H9 (cell line): ENCODE data around the gene VEGFA. TPM values are rescaled to one million over a fixed set of nuclear protein-coding genes. Genes with fewer than 3 reads are reported as not detected.

Experiments
- DNase-seq: peaks from one replicate; pipeline ENCODE4 v3.0.0-alpha.2; 2017
- H2AFZ ChIP-seq: one replicate; pipeline ENCODE4 v1.6.1; 2013; ENCODE audit warnings: mild to moderate bottlenecking, low read length, control low read depth, moderate library complexity
- H2AK5ac ChIP-seq: 2 replicates; pipeline ENCODE4 v1.6.1; 2013; ENCODE audit warnings: low read length, control low read depth, mixed read lengths; ENCODE audit not compliant: insufficient read length
- H2BK120ac ChIP-seq: one replicate; pipeline ENCODE4 v1.6.1; 2013; ENCODE audit warnings: low read depth, mild to moderate bottlenecking, low read length, control low read depth, inconsistent platforms; ENCODE audit not compliant: poor library complexity, severe bottlenecking
- H2BK12ac ChIP-seq: 2 replicates; pipeline ENCODE4 v1.6.1; 2013; ENCODE audit warnings: low read length, control low read depth, mixed read lengths, low read depth; ENCODE audit not compliant: insufficient read length
- H2BK15ac ChIP-seq: 2 replicates; pipeline ENCODE4 v1.6.1; 2013; ENCODE audit warnings: low read depth, low read length, control low read depth
- H2BK20ac ChIP-seq: one replicate; pipeline ENCODE4 v1.6.1; 2013; ENCODE audit warnings: low read depth, mild to moderate bottlenecking, low read length, control low read depth, inconsistent platforms; ENCODE audit not compliant: poor library complexity, severe bottlenecking
- H2BK5ac ChIP-seq: 2 replicates; pipeline ENCODE4 v1.6.1; 2013; ENCODE audit warnings: low read length, control low read depth, mixed read lengths; ENCODE audit not compliant: insufficient read length
- H3K14ac ChIP-seq: 2 replicates; pipeline ENCODE4 v1.6.1; 2013; ENCODE audit warnings: low read length, control low read depth; ENCODE audit not compliant: insufficient read depth
- H3K18ac ChIP-seq: 2 replicates; pipeline ENCODE4 v1.6.1; 2013; ENCODE audit warnings: low read depth, mild to moderate bottlenecking, mixed read lengths, low read length, control low read depth; ENCODE audit not compliant: insufficient read length
- H3K23ac ChIP-seq: 2 replicates; pipeline ENCODE4 v1.6.1; 2013; ENCODE audit warnings: low read length, control low read depth, mixed read lengths, low read depth; ENCODE audit not compliant: insufficient read length
- H3K23me2 ChIP-seq: 2 replicates; pipeline ENCODE4 v1.6.1; 2013; ENCODE audit warnings: low read depth, mild to moderate bottlenecking, mixed read lengths, low read length, control low read depth; ENCODE audit not compliant: insufficient read length, poor library complexity, severe bottlenecking
- H3K27ac ChIP-seq: 2 replicates; pipeline ENCODE4 v1.5.1; 2013; ENCODE audit warnings: low read length, control low read depth, mixed read lengths, low read depth; ENCODE audit not compliant: insufficient read length
- H3K27me3 ChIP-seq: 2 replicates; pipeline ENCODE4 v1.6.1; 2013; ENCODE audit warnings: low read length, control low read depth, inconsistent platforms; ENCODE audit not compliant: insufficient read depth
- H3K4ac ChIP-seq: 2 replicates; pipeline ENCODE4 v1.6.1; 2013; ENCODE audit warnings: low read depth, mild to moderate bottlenecking, control low read depth, inconsistent platforms, low read length, moderate library complexity
- H3K4me1 ChIP-seq: 2 replicates; pipeline ENCODE4 v1.6.1; 2013; ENCODE audit warnings: low read length, control low read depth, inconsistent platforms; ENCODE audit not compliant: insufficient read depth
- H3K4me2 ChIP-seq: 2 replicates; pipeline ENCODE4 v1.6.1; 2013; ENCODE audit warnings: low read length, control low read depth, mixed read lengths; ENCODE audit not compliant: insufficient read length, insufficient read depth
- H3K56ac ChIP-seq: 2 replicates; pipeline ENCODE4 v1.6.1; 2013; ENCODE audit warnings: low read depth, mild to moderate bottlenecking, mixed read lengths, low read length, control low read depth; ENCODE audit not compliant: insufficient read length
- H3K79me1 ChIP-seq: 2 replicates; pipeline ENCODE4 v1.6.1; 2013; ENCODE audit warnings: low read depth, mild to moderate bottlenecking, moderate library complexity, low read length, control low read depth, inconsistent platforms; ENCODE audit not compliant: insufficient read depth, poor library complexity, severe bottlenecking
- H3K79me2 ChIP-seq: 2 replicates; pipeline ENCODE4 v1.6.1; 2013; ENCODE audit warnings: low read length, control low read depth, inconsistent platforms; ENCODE audit not compliant: insufficient read depth
- H3K9ac ChIP-seq: 2 replicates; pipeline ENCODE4 v1.6.1; 2013; ENCODE audit warnings: low read length, control low read depth, mixed read lengths; ENCODE audit not compliant: insufficient read length; ENCODE audit errors: extremely low read depth
- H3K9me3 ChIP-seq: one replicate; pipeline ENCODE4 v1.6.1; 2013; ENCODE audit warnings: low read depth, low read length, inconsistent platforms; ENCODE audit not compliant: control insufficient read depth
- H3T11ph ChIP-seq: one replicate; pipeline ENCODE4 v1.6.1; 2013; ENCODE audit warnings: mild to moderate bottlenecking, low read length, control low read depth, inconsistent platforms
- H4K20me1 ChIP-seq: one replicate; pipeline ENCODE4 v1.6.1; 2013; ENCODE audit not compliant: control insufficient read depth, insufficient read length, insufficient read depth
- H4K5ac ChIP-seq: 2 replicates; pipeline ENCODE4 v1.6.1; 2013; ENCODE audit warnings: low read depth, mild to moderate bottlenecking, mixed read lengths, low read length, control low read depth; ENCODE audit not compliant: insufficient read length
- H4K8ac ChIP-seq: replicated peaks from 2 replicates; pipeline ENCODE4 v1.6.1; 2013; ENCODE audit warnings: low read length, control low read depth, mixed read lengths, low read depth; ENCODE audit not compliant: insufficient read length
- H4K91ac ChIP-seq: 2 replicates; pipeline ENCODE4 v1.6.1; 2013; ENCODE audit warnings: low read depth, mild to moderate bottlenecking, moderate library complexity, mixed read lengths, low read length, control low read depth; ENCODE audit not compliant: insufficient read length
- H3K27ac Mint-ChIP-seq, 3 experiments: 2 replicates in 2 of 3; 3 replicates in 1 of 3; pipeline ENCODE4 v1.8.0; 2020 to 2021; ENCODE audit warnings: mixed read lengths in 3 of 3, mild to moderate bottlenecking in 1 of 3, moderate library complexity in 1 of 3
- H3K27me3 Mint-ChIP-seq: 2 replicates; pipeline ENCODE4 v1.8.0; 2021; ENCODE audit warnings: low read depth, mild to moderate bottlenecking, moderate library complexity, mixed read lengths
- H3K36me3 Mint-ChIP-seq, 3 experiments: 2 replicates in 2 of 3; 3 replicates in 1 of 3; pipeline ENCODE4 v1.8.0; 2020 to 2021; ENCODE audit warnings: low read depth in 3 of 3, mixed read lengths in 3 of 3; ENCODE audit not compliant: insufficient read depth in 1 of 3
- H3K4me1 Mint-ChIP-seq, 2 experiments: 2 replicates each; pipeline ENCODE4 v1.8.0; 2020; ENCODE audit warnings: mixed read lengths in 2 of 2
- H3K4me3 Mint-ChIP-seq, 2 experiments: 2 replicates in 1 of 2; 3 replicates in 1 of 2; pipeline ENCODE4 v1.8.0; 2020 to 2021; ENCODE audit warnings: mild to moderate bottlenecking in 2 of 2, mixed read lengths in 2 of 2, moderate library complexity in 1 of 2
- H3K9me3 Mint-ChIP-seq, 2 experiments: 2 replicates in 1 of 2; 3 replicates in 1 of 2; pipeline ENCODE4 v1.8.0; 2020; ENCODE audit warnings: mild to moderate bottlenecking in 2 of 2, mixed read lengths in 2 of 2, moderate library complexity in 1 of 2
- CTCF ChIP-seq: fragments of 200-600 bp; sonication (generic); conservative IDR thresholded peaks from 3 replicates; pipeline ENCODE4 v1.8.0; 2021; ENCODE audit warnings: antibody characterized with exemption, mild to moderate bottlenecking
- WGBS: extraction: QIAGEN DNeasy Blood & Tissue Kit; methylation state at CpG from one replicate; pipeline ENCODE4 v1.1.7; 2013; ENCODE audit warnings: missing lambda C conversion rate, low lambda C conversion rate, mixed read lengths; ENCODE audit not compliant: insufficient read length; ENCODE audit errors: extremely low coverage; 5-methylcytosine and 5-hydroxymethylcytosine counted together
- total RNA-seq: library from RNA; stranded (reverse); gene quantifications from 2 replicates; pipeline ENCODE4 v1.2.1, GENCODE V29; 2021

Gene VEGFA
- total RNA-seq, 1 experiment from 2014 or later: 47.9 TPM

GRCh38 chr6:43742285-43742684, 27.7 kb upstream of the VEGFA start:
- WGBS: no CpG with 5 or more reads among the region's 3 CpGs
- Histone ChIP-seq H3T11ph (no peak overlapping the region), H2AFZ (no peak overlapping the region), H2BK15ac (no peak overlapping the region), H3K9ac (no peak overlapping the region), H3K27ac (no peak overlapping the region), H3K23me2 (no peaks in the 10 kb centered on the region), H3K9me3 (no peaks in the 10 kb centered on the region), H2BK12ac (no peak overlapping the region), H3K14ac (no peak overlapping the region), H3K79me2 (no peaks in the 10 kb centered on the region), H3K56ac (no peak overlapping the region), H2AK5ac (no peak overlapping the region), H3K18ac (no peak overlapping the region), H2BK120ac (no peak overlapping the region), H3K79me1 (no peaks in the 10 kb centered on the region), H3K4me2 (no peak overlapping the region), H3K4ac (no peak overlapping the region), H2BK5ac (no peak overlapping the region), H3K23ac (no peak overlapping the region), H4K8ac (no peak overlapping the region), H4K5ac (no peak overlapping the region), H4K20me1 (no peaks in the 10 kb centered on the region), H3K4me1 (no peaks in the 10 kb centered on the region), H2BK20ac (no peak overlapping the region), H3K27me3 (no peaks in the 10 kb centered on the region), H4K91ac (no peak overlapping the region)
- TF ChIP-seq CTCF: no peak
- H3K9me3 Mint-ChIP-seq: no peaks in the 10 kb centered on the region; a peak in 1 of 5 replicates
- H3K4me3 Mint-ChIP-seq: no peak overlapping the region
- H3K4me1 Mint-ChIP-seq: peaks cover 22 to 72% of the 10 kb centered on the region in 2 experiments
- no peaks in the 10 kb centered on the region for H3K36me3 Mint-ChIP-seq
- peak overlapping the region in 1 of 3 experiments; percentile 49; a peak in 1 of 7 replicates for H3K27ac Mint-ChIP-seq
- H3K27me3 Mint-ChIP-seq: peaks cover 4% of the 10 kb centered on the region; the same call in 1 of the 2 replicates
- DNase-seq: peak; percentile 18
